ENCODE data around the gene NLGN3.

- no peak for TF ChIP-seq CTCF (conservative IDR thresholded peaks at IDR 0.05 in 1 of 2, IDR thresholded peaks at IDR 0.05 in 1 of 2; ENCODE audit: extremely low read depth in 1 of 2, insufficient read depth in 1 of 2, low read depth in 1 of 2, low read length in 2 of 2)
- no peak for TF ChIP-seq EZH2 (IDR thresholded peaks at IDR 0.05; ENCODE audit: borderline replicate concordance, low read length)
Observed at GRCh38 chrX:71111141-71111843, 33.3 kb upstream of the NLGN3 start, which contains the start of gene IL2RG.
